Sigmoid colon (tissue), 4 donors: ENCODE measurements around the gene FUOM.
"Not testable (repeated sequence)": the region's sequence is repeated elsewhere in the genome, so short reads cannot be mapped to it uniquely, and the experiment has no call there.

ENCODE experiments used
- CTCF ChIP-seq, 4 experiments: fragments of 450-650 bp in 3 of 4; fragments of 200-600 bp in 1 of 4; IDR thresholded peaks; one replicate each; pipeline ENCODE4 v1.5.1; 2016 to 2019; ENCODE audit warnings: antibody characterized with exemption in 4 of 4, mild to moderate bottlenecking in 3 of 4, moderate library complexity in 2 of 4
- POLR2A ChIP-seq, 2 donors: fragments of 450-650 bp; IDR thresholded peaks; one replicate each; pipeline ENCODE4 v1.6.1; 2016; ENCODE audit warnings: antibody characterized with exemption in 2 of 2, mild to moderate bottlenecking in 2 of 2, moderate library complexity in 2 of 2
- POLR2AphosphoS5 ChIP-seq, 4 donors: sonication (generic); formaldehyde crosslinking; IDR thresholded peaks; one replicate each; pipeline ENCODE4 v1.6.1; 2017; ENCODE audit warnings: antibody characterized with exemption in 4 of 4

GRCh38 chr10:133376183-133376582 is 18.4 kb upstream of the FUOM start:
- TF ChIP-seq CTCF, POLR2A, POLR2AphosphoS5 (IDR thresholded peaks at IDR 0.05): not testable (repeated sequence)
